GM12878 (cell line): ENCODE data around the gene NCAN.

Experiments
- EGR1 ChIP-seq, 2 experiments: IDR thresholded peaks; 1 replicate in 1 of 2; 2 replicates in 1 of 2; pipeline ENCODE4 v1.6.1; 2011 to 2012; ENCODE audit warnings: low read depth in 2 of 2, low read length in 2 of 2, borderline replicate concordance in 1 of 2, mild to moderate bottlenecking in 1 of 2, moderate library complexity in 1 of 2
- POLR2A ChIP-seq: IDR thresholded peaks from 2 replicates; pipeline ENCODE4 v1.6.1; 2011; ENCODE audit warnings: low read depth, mild to moderate bottlenecking, low read length
- POLR2AphosphoS5 ChIP-seq: IDR thresholded peaks from 2 replicates; pipeline ENCODE4 v1.6.1; 2011; ENCODE audit warnings: mild to moderate bottlenecking, low read length, inconsistent platforms
- RFX5 ChIP-seq: IDR thresholded peaks from 2 replicates; pipeline ENCODE4 v1.6.1; 2011; ENCODE audit warnings: low read depth, low read length, improper control_type of control experiment
- ZBED1 ChIP-seq: IDR thresholded peaks from 2 replicates; pipeline ENCODE4 v1.6.1; 2016; ENCODE audit warnings: borderline replicate concordance
- ZZZ3 ChIP-seq: IDR thresholded peaks from 2 replicates; pipeline ENCODE4 v1.6.1; 2011; ENCODE audit warnings: low read depth; ENCODE audit not compliant: control insufficient read depth, insufficient read length
- TF ChIP-seq, protein P1 (sequence below), 3 experiments: IDR thresholded peaks in 2 of 3; conservative IDR thresholded peaks in 1 of 3; 2 replicates each; pipeline ENCODE4 v1.5.1; 2011; ENCODE audit warnings: low read depth in 3 of 3, low read length in 3 of 3, mild to moderate bottlenecking in 3 of 3, control low read depth in 2 of 3, moderate library complexity in 2 of 3, inconsistent platforms in 1 of 3, mixed read lengths in 1 of 3; ENCODE audit not compliant: control insufficient read depth in 2 of 3, insufficient read depth in 1 of 3; ENCODE audit errors: extremely low read depth in 1 of 3
- TF ChIP-seq, protein P2 (sequence below): fragments of 450-650 bp; formaldehyde crosslinking; IDR thresholded peaks from 2 replicates; pipeline ENCODE4 v1.4.0; 2020; ENCODE audit warnings: mild to moderate bottlenecking, moderate library complexity

- TF ChIP-seq, protein P1, sequence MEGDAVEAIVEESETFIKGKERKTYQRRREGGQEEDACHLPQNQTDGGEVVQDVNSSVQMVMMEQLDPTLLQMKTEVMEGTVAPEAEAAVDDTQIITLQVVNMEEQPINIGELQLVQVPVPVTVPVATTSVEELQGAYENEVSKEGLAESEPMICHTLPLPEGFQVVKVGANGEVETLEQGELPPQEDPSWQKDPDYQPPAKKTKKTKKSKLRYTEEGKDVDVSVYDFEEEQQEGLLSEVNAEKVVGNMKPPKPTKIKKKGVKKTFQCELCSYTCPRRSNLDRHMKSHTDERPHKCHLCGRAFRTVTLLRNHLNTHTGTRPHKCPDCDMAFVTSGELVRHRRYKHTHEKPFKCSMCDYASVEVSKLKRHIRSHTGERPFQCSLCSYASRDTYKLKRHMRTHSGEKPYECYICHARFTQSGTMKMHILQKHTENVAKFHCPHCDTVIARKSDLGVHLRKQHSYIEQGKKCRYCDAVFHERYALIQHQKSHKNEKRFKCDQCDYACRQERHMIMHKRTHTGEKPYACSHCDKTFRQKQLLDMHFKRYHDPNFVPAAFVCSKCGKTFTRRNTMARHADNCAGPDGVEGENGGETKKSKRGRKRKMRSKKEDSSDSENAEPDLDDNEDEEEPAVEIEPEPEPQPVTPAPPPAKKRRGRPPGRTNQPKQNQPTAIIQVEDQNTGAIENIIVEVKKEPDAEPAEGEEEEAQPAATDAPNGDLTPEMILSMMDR (IDR thresholded peaks at IDR 0.05 in 2 of 3, conservative IDR thresholded peaks at IDR 0.05 in 1 of 3; ENCODE audit: control insufficient read depth in 2 of 3, extremely low read depth in 1 of 3, insufficient read depth in 1 of 3, low read depth in 3 of 3, low read length in 3 of 3), result no peak
- TF ChIP-seq RFX5, result no peak
- no peak for TF ChIP-seq POLR2A
- TF ChIP-seq ZBED1, result no peak
- no peak for TF ChIP-seq EGR1 (IDR thresholded peaks at IDR 0.05; ENCODE audit: borderline replicate concordance in 1 of 2, low read depth in 2 of 2, low read length in 2 of 2)
- TF ChIP-seq, protein P2, sequence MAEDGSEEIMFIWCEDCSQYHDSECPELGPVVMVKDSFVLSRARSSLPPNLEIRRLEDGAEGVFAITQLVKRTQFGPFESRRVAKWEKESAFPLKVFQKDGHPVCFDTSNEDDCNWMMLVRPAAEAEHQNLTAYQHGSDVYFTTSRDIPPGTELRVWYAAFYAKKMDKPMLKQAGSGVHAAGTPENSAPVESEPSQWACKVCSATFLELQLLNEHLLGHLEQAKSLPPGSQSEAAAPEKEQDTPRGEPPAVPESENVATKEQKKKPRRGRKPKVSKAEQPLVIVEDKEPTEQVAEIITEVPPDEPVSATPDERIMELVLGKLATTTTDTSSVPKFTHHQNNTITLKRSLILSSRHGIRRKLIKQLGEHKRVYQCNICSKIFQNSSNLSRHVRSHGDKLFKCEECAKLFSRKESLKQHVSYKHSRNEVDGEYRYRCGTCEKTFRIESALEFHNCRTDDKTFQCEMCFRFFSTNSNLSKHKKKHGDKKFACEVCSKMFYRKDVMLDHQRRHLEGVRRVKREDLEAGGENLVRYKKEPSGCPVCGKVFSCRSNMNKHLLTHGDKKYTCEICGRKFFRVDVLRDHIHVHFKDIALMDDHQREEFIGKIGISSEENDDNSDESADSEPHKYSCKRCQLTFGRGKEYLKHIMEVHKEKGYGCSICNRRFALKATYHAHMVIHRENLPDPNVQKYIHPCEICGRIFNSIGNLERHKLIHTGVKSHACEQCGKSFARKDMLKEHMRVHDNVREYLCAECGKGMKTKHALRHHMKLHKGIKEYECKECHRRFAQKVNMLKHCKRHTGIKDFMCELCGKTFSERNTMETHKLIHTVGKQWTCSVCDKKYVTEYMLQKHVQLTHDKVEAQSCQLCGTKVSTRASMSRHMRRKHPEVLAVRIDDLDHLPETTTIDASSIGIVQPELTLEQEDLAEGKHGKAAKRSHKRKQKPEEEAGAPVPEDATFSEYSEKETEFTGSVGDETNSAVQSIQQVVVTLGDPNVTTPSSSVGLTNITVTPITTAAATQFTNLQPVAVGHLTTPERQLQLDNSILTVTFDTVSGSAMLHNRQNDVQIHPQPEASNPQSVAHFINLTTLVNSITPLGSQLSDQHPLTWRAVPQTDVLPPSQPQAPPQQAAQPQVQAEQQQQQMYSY, result no peak
- TF ChIP-seq POLR2AphosphoS5, result no peak
- TF ChIP-seq ZZZ3, result no peak
Observed at GRCh38 chr19:19191768-19192077, 20.0 kb upstream of the NCAN start.
